ENCODE results near the gene TTPAL. TPM values are rescaled to one million over a fixed set of nuclear protein-coding genes. Genes with fewer than 3 reads are reported as not detected.

Gene TTPAL
- total RNA-seq, 1 donor from 2014 or later = 7.9 TPM

- no peak for TF ChIP-seq CTCF (conservative IDR thresholded peaks at IDR 0.05; ENCODE audit: low read depth, low read length)
- no peak for DNase-seq (ENCODE audit: low read depth)
- H3K4me3 ChIP-seq (ENCODE audit: low read depth, low read length) = peak overlapping the region; percentile 62
Observed at GRCh38 chr20:44532259-44532980, 56.7 kb downstream of the TTPAL start.

GRCh38 chr20:44532981-44533331 is 57.3 kb downstream of the TTPAL start:
- H3K4me3 ChIP-seq (ENCODE audit: low read depth, low read length) = peak overlapping the region; percentile 62
- DNase-seq (ENCODE audit: low read depth) = no peak
- no peak for TF ChIP-seq CTCF (conservative IDR thresholded peaks at IDR 0.05; ENCODE audit: low read depth, low read length)

GRCh38 chr20:44533928-44534327 is 58.3 kb downstream of the TTPAL start:
- DNase-seq (ENCODE audit: low read depth) = no peak
- no peak overlapping the region for H3K4me3 ChIP-seq (ENCODE audit: low read depth, low read length)
- no peak for TF ChIP-seq CTCF (conservative IDR thresholded peaks at IDR 0.05; ENCODE audit: low read depth, low read length)

GRCh38 chr20:44536175-44536574 is 60.5 kb downstream of the TTPAL start:
- no peak for TF ChIP-seq CTCF (conservative IDR thresholded peaks at IDR 0.05; ENCODE audit: low read depth, low read length)
- no peak overlapping the region for H3K4me3 ChIP-seq (ENCODE audit: low read depth, low read length)
- no peak for DNase-seq (ENCODE audit: low read depth)

GRCh38 chr20:44537993-44538392 is 62.3 kb downstream of the TTPAL start:
- no peak for DNase-seq (ENCODE audit: low read depth)
- TF ChIP-seq CTCF (conservative IDR thresholded peaks at IDR 0.05; ENCODE audit: low read depth, low read length) = peak; percentile 18
- H3K4me3 ChIP-seq (ENCODE audit: low read depth, low read length) = no peak overlapping the region

- no peak for TF ChIP-seq CTCF (conservative IDR thresholded peaks at IDR 0.05; ENCODE audit: low read depth, low read length)
- no peak for DNase-seq (ENCODE audit: low read depth)
- no peak overlapping the region for H3K4me3 ChIP-seq (ENCODE audit: low read depth, low read length)
Observed at GRCh38 chr20:44540834-44541233, 65.2 kb downstream of the TTPAL start.

- DNase-seq (ENCODE audit: low read depth) = no peak
- no peak for TF ChIP-seq CTCF (conservative IDR thresholded peaks at IDR 0.05; ENCODE audit: low read depth, low read length)
- no peak overlapping the region for H3K4me3 ChIP-seq (ENCODE audit: low read depth, low read length)
Observed at GRCh38 chr20:44541992-44542391, 66.3 kb downstream of the TTPAL start.

Measured in epithelial cell of proximal tubule (primary cell).